Mesenchymal stem cell (in vitro differentiated cells and primary cell): Measurements from ENCODE around the gene SMTNL1.

Experiments
- DNase-seq: peaks from one replicate; pipeline ENCODE4 v3.0.0-alpha.2; 2013
- H2AFZ ChIP-seq: one replicate; pipeline ENCODE4 v1.6.1; 2013; ENCODE audit warnings: low read depth, mild to moderate bottlenecking, control low read depth, inconsistent platforms, low read length, moderate library complexity
- H2AK5ac ChIP-seq: 2 replicates; pipeline ENCODE4 v1.6.1; 2013; ENCODE audit warnings: low read length, moderate library complexity, mild to moderate bottlenecking, inconsistent platforms; ENCODE audit not compliant: severe bottlenecking
- H2BK120ac ChIP-seq: one replicate; pipeline ENCODE4 v1.6.1; 2013; ENCODE audit warnings: low read depth, mild to moderate bottlenecking, inconsistent platforms, low read length, moderate library complexity
- H2BK12ac ChIP-seq, 2 experiments: one replicate each; pipeline ENCODE4 v1.6.1; 2013; ENCODE audit warnings: inconsistent platforms in 2 of 2, low read length in 2 of 2, mild to moderate bottlenecking in 2 of 2, moderate library complexity in 2 of 2, control low read depth in 1 of 2
- H2BK15ac ChIP-seq: one replicate; pipeline ENCODE4 v1.6.1; 2013; ENCODE audit warnings: mild to moderate bottlenecking, low read depth, inconsistent platforms; ENCODE audit not compliant: poor library complexity, severe bottlenecking
- H2BK5ac ChIP-seq: 2 replicates; pipeline ENCODE4 v1.6.1; 2013; ENCODE audit warnings: low read depth, mild to moderate bottlenecking, low read length, control low read depth, inconsistent platforms; ENCODE audit not compliant: poor library complexity, severe bottlenecking
- H3K14ac ChIP-seq, 2 experiments: one replicate each; pipeline ENCODE4 v1.6.1; 2013; ENCODE audit warnings: inconsistent platforms in 2 of 2, low read length in 2 of 2, control low read depth in 1 of 2, mild to moderate bottlenecking in 1 of 2, moderate library complexity in 1 of 2
- H3K18ac ChIP-seq, 2 experiments: one replicate each; pipeline ENCODE4 v1.6.1; 2013; ENCODE audit warnings: inconsistent platforms in 2 of 2, low read length in 2 of 2, control low read depth in 1 of 2, low read depth in 1 of 2, mild to moderate bottlenecking in 1 of 2
- H3K23ac ChIP-seq, 2 experiments: one replicate each; pipeline ENCODE4 v1.6.1; 2013; ENCODE audit warnings: inconsistent platforms in 2 of 2, low read length in 2 of 2, mild to moderate bottlenecking in 2 of 2, moderate library complexity in 2 of 2, control low read depth in 1 of 2
- H3K27ac ChIP-seq: 2 replicates; pipeline ENCODE4 v1.5.1; 2013; ENCODE audit warnings: mild to moderate bottlenecking, moderate library complexity, low read length, control low read depth, inconsistent platforms; ENCODE audit not compliant: poor library complexity, severe bottlenecking
- H3K27me3 ChIP-seq, 2 experiments: 2 replicates each; pipeline versions ENCODE4 v1.6.1 to v1.7.0; 2013; ENCODE audit warnings: low read length in 2 of 2, mild to moderate bottlenecking in 2 of 2, moderate library complexity in 2 of 2, control low read depth in 1 of 2, inconsistent platforms in 1 of 2; ENCODE audit not compliant: control insufficient read depth in 1 of 2, insufficient read depth in 1 of 2
- H3K36me3 ChIP-seq, 2 experiments: 2 replicates each; pipeline versions ENCODE4 v1.6.1 to v1.7.0; 2013; ENCODE audit warnings: low read length in 2 of 2, control low read depth in 1 of 2, inconsistent platforms in 1 of 2, low read depth in 1 of 2, mild to moderate bottlenecking in 1 of 2; ENCODE audit not compliant: insufficient read depth in 2 of 2, control insufficient read depth in 1 of 2
- H3K4ac ChIP-seq, 2 experiments: one replicate each; pipeline ENCODE4 v1.6.1; 2013; ENCODE audit warnings: inconsistent platforms in 2 of 2, low read length in 2 of 2, mild to moderate bottlenecking in 2 of 2, moderate library complexity in 2 of 2, control low read depth in 1 of 2, low read depth in 1 of 2
- H3K4me1 ChIP-seq: 2 replicates; pipeline ENCODE4 v1.6.1; 2013; ENCODE audit warnings: low read depth, low read length, control low read depth; ENCODE audit not compliant: control insufficient read depth, insufficient read depth
- H3K4me2 ChIP-seq: 2 replicates; pipeline ENCODE4 v1.6.1; 2013; ENCODE audit warnings: low read length, mild to moderate bottlenecking, inconsistent platforms; ENCODE audit not compliant: poor library complexity, severe bottlenecking
- H3K4me3 ChIP-seq, 2 experiments: 2 replicates each; pipeline versions ENCODE4 v1.5.1 to v1.7.0; 2013; ENCODE audit warnings: low read length in 2 of 2, mild to moderate bottlenecking in 2 of 2, control low read depth in 1 of 2, low read depth in 1 of 2; ENCODE audit not compliant: insufficient read depth in 1 of 2
- H3K79me1 ChIP-seq: replicated peaks from 2 replicates; pipeline ENCODE4 v1.6.1; 2013; ENCODE audit warnings: mild to moderate bottlenecking, control low read depth, low read length, inconsistent platforms; ENCODE audit not compliant: poor library complexity, severe bottlenecking
- H3K9ac ChIP-seq: 2 replicates; pipeline ENCODE4 v1.7.0; 2013; ENCODE audit warnings: mild to moderate bottlenecking, low read length, moderate library complexity
- H3K9me3 ChIP-seq: 2 replicates; pipeline ENCODE4 v1.7.0; 2013; ENCODE audit warnings: mild to moderate bottlenecking, low read length; ENCODE audit not compliant: control insufficient read depth
- H4K8ac ChIP-seq: one replicate; pipeline ENCODE4 v1.6.1; 2013; ENCODE audit warnings: inconsistent platforms, mild to moderate bottlenecking, low read length, moderate library complexity
- H4K91ac ChIP-seq: one replicate; pipeline ENCODE4 v1.6.1; 2013; ENCODE audit warnings: mild to moderate bottlenecking, low read length, inconsistent platforms
- WGBS: methylation state at CpG from one replicate; pipeline ENCODE4 v1.1.7; 2013; ENCODE audit warnings: mixed read lengths; 5-methylcytosine and 5-hydroxymethylcytosine counted together

SMTNL1 gene

GRCh38 chr11:57523419-57523818 is 14.0 kb upstream of the SMTNL1 start:
- H2BK15ac ChIP-seq: no peak overlapping the region
- H3K9me3 ChIP-seq: peaks cover 4% of the 10 kb centered on the region
- DNase-seq: no peak
- no peaks in the 10 kb centered on the region for H3K27me3 ChIP-seq
- no peak overlapping the region for H4K8ac ChIP-seq
- H3K4me1 ChIP-seq: no peaks in the 10 kb centered on the region
- H2AFZ ChIP-seq: no peak overlapping the region
- H2BK12ac ChIP-seq: no peak overlapping the region
- H3K18ac ChIP-seq: no peak overlapping the region
- no peak overlapping the region for H3K23ac ChIP-seq
- no peak overlapping the region for H3K4me3 ChIP-seq
- no peak overlapping the region for H3K4me2 ChIP-seq
- peaks cover 4% of the 10 kb centered on the region for H3K79me1 ChIP-seq
- 94% methylated on average over 4 of the region's 4 CpGs for WGBS
- H3K14ac ChIP-seq: no peak overlapping the region
- H2BK5ac ChIP-seq: no peak overlapping the region
- no peak overlapping the region for H2AK5ac ChIP-seq
- H2BK120ac ChIP-seq: no peak overlapping the region
- peaks cover 4 to 17% of the 10 kb centered on the region in 2 experiments for H3K36me3 ChIP-seq
- no peak overlapping the region for H3K9ac ChIP-seq
- no peak overlapping the region for H3K27ac ChIP-seq
- no peak overlapping the region for H3K4ac ChIP-seq
- no peak overlapping the region for H4K91ac ChIP-seq

GRCh38 chr11:57527056-57527631 is 10.3 kb upstream of the SMTNL1 start:
- Histone ChIP-seq H3K27ac (no peak overlapping the region), H3K27me3 (no peaks in the 10 kb centered on the region), H3K36me3 (peaks cover 8 to 24% of the 10 kb centered on the region in 2 experiments), H2BK15ac (no peak overlapping the region), H2BK120ac (no peak overlapping the region), H3K4me3 (no peak overlapping the region), H3K4me1 (peaks cover 6% of the 10 kb centered on the region), H2BK12ac (no peak overlapping the region), H3K9ac (no peak overlapping the region), H2AFZ (no peak overlapping the region), H3K79me1 (peaks cover 19% of the 10 kb centered on the region), H2AK5ac (no peak overlapping the region), H4K91ac (no peak overlapping the region), H4K8ac (no peak overlapping the region), H3K4ac (no peak overlapping the region), H3K18ac (no peak overlapping the region), H3K14ac (no peak overlapping the region), H3K4me2 (no peak overlapping the region), H2BK5ac (no peak overlapping the region), H3K9me3 (peaks cover 4% of the 10 kb centered on the region), H3K23ac (no peak overlapping the region)
- 18% methylated on average over 5 of the region's 7 CpGs for WGBS
- peak; percentile 59 for DNase-seq

DNA sequence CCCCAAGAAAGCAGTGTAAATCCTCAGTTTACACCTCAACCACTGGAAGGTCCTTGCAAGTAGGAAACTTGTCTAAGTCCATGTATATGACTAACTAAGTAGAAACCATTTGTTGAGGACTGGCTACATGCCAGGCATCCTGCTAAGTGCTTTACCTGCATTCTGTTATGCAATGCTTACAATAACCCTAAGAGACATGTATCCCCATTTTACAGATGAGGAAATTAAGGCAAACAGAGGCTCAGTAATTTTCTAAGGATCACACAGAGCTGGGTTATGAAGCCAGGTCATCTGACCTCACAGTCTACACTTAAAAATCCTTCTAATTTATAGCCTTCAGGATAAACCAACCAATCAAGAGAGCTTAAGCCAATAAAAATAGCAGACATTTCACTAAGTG is 8.4 kb upstream of the SMTNL1 start:
- Histone ChIP-seq H3K4me2 (no peak overlapping the region), H3K4me3 (no peak overlapping the region), H3K14ac (no peak overlapping the region), H4K91ac (no peak overlapping the region), H3K9ac (peak overlapping the region; percentile 94), H3K27me3 (no peaks in the 10 kb centered on the region), H2BK120ac (no peak overlapping the region), H3K27ac (no peak overlapping the region), H2BK5ac (no peak overlapping the region), H3K4ac (no peak overlapping the region), H2AK5ac (no peak overlapping the region), H4K8ac (no peak overlapping the region), H3K18ac (no peak overlapping the region), H2BK12ac (no peak overlapping the region), H3K79me1 (peaks cover 19% of the 10 kb centered on the region), H3K4me1 (peaks cover 6% of the 10 kb centered on the region), H3K36me3 (peaks cover 8 to 24% of the 10 kb centered on the region in 2 experiments), H2AFZ (no peak overlapping the region), H3K9me3 (peaks cover 4% of the 10 kb centered on the region), H2BK15ac (no peak overlapping the region), H3K23ac (no peak overlapping the region)
- no peak for DNase-seq

- Histone ChIP-seq H3K4me2 (peak overlapping the region; percentile 64), H3K36me3 (peaks cover 8 to 17% of the 10 kb centered on the region in 2 experiments), H4K91ac (peak overlapping the region; percentile 25), H2AFZ (peak overlapping the region; percentile 56), H3K27ac (no peak overlapping the region), H3K9ac (peak overlapping the region; percentile 94), H3K23ac (no peak overlapping the region), H2BK15ac (peak overlapping the region; percentile 73), H3K14ac (no peak overlapping the region), H3K4me1 (peaks cover 6% of the 10 kb centered on the region), H2BK120ac (no peak overlapping the region), H3K4me3 (peak overlapping the region; percentile 72 to 96), H4K8ac (peak overlapping the region; percentile 83), H2BK5ac (no peak overlapping the region), H3K79me1 (peaks cover 19% of the 10 kb centered on the region), H2BK12ac (peak overlapping the region in 1 of 2 experiments; percentile 22), H3K9me3 (no peaks in the 10 kb centered on the region), H3K27me3 (peaks cover 0 to 3% of the 10 kb centered on the region in 2 experiments), H3K18ac (peak overlapping the region in 1 of 2 experiments; percentile 83), H2AK5ac (peak overlapping the region; percentile 2), H3K4ac (peak overlapping the region in 1 of 2 experiments; percentile 71)
- no peak for DNase-seq
- 2% methylated on average over 17 of the region's 17 CpGs for WGBS
Measured at GRCh38 chr11:57530215-57530595, 7.2 kb upstream of the SMTNL1 start.
